HEK293 (cell line): ENCODE measurements around the gene LLGL1.

Experiments used
- OSR2 ChIP-seq: fragments of 450-650 bp; formaldehyde crosslinking; IDR thresholded peaks from 2 replicates; pipeline ENCODE4 v1.5.1; 2016; ENCODE audit warnings: missing biosample characterization, missing genetic modification characterization
- YY1 ChIP-seq: fragments of 450-650 bp; formaldehyde crosslinking; IDR thresholded peaks from 2 replicates; pipeline ENCODE4 v1.5.1; 2018; ENCODE audit warnings: missing biosample characterization, missing genetic modification characterization
- ZNF37A ChIP-seq: fragments of 450-650 bp; IDR thresholded peaks from 2 replicates; pipeline ENCODE4 v1.5.1; 2018; ENCODE audit warnings: missing biosample characterization, missing genetic modification characterization
- ZNF530 ChIP-seq: fragments of 450-650 bp; formaldehyde crosslinking; IDR thresholded peaks from 2 replicates; pipeline ENCODE4 v1.5.1; 2016; ENCODE audit warnings: low read depth, missing biosample characterization, missing genetic modification characterization
- ZNF561 ChIP-seq: fragments of 450-650 bp; IDR thresholded peaks from 2 replicates; pipeline ENCODE4 v1.5.1; 2018; ENCODE audit warnings: missing biosample characterization, missing genetic modification characterization, borderline replicate concordance
- TF ChIP-seq, protein P1 (sequence below): fragments of 450-650 bp; formaldehyde crosslinking; IDR thresholded peaks from 2 replicates; pipeline ENCODE4 v1.5.1; 2016; ENCODE audit warnings: missing biosample characterization, missing genetic modification characterization
- TF ChIP-seq, protein P2 (sequence below): fragments of 450-650 bp; formaldehyde crosslinking; IDR thresholded peaks from 2 replicates; pipeline ENCODE4 v1.5.1; 2016; ENCODE audit warnings: missing biosample characterization, missing genetic modification characterization

DNA sequence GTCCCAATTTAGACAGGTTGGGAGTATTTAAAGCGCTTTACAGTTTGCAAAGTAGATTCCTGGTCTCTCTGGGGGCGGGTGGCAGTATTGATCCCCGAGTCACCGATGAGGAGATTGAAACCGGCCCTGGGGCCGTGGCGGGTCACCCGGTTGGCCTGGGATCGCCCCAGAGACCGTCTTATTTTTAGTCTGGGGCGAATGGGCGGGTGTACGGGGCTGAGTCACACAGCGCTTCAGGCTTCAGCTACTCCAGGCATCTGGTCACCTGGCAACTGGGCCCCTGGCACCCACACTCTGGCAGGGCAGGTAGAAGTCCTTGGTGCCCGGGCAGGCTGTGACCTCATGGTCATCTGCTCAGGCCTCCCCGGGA, 35.7 kb downstream of the LLGL1 start:
- TF ChIP-seq YY1 (no peak), ZNF37A (tag by site-specific recombination) (no peak), ZNF561 (tag by site-specific recombination) (no peak; the same call in 1 of the 2 replicates), OSR2 (tag by site-specific recombination) (no peak), ZNF530 (tag by site-specific recombination) (no peak)
- TF ChIP-seq, protein P1, sequence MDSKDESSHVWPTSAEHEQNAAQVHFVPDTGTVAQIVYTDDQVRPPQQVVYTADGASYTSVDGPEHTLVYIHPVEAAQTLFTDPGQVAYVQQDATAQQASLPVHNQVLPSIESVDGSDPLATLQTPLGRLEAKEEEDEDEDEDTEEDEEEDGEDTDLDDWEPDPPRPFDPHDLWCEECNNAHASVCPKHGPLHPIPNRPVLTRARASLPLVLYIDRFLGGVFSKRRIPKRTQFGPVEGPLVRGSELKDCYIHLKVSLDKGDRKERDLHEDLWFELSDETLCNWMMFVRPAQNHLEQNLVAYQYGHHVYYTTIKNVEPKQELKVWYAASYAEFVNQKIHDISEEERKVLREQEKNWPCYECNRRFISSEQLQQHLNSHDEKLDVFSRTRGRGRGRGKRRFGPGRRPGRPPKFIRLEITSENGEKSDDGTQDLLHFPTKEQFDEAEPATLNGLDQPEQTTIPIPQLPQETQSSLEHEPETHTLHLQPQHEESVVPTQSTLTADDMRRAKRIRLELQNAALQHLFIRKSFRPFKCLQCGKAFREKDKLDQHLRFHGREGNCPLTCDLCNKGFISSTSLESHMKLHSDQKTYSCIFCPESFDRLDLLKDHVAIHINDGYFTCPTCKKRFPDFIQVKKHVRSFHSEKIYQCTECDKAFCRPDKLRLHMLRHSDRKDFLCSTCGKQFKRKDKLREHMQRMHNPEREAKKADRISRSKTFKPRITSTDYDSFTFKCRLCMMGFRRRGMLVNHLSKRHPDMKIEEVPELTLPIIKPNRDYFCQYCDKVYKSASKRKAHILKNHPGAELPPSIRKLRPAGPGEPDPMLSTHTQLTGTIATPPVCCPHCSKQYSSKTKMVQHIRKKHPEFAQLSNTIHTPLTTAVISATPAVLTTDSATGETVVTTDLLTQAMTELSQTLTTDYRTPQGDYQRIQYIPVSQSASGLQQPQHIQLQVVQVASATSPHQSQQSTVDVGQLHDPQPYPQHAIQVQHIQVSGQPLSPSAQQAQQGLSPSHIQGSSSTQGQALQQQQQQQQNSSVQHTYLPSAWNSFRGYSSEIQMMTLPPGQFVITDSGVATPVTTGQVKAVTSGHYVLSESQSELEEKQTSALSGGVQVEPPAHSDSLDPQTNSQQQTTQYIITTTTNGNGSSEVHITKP, result no peak
- TF ChIP-seq, protein P2, sequence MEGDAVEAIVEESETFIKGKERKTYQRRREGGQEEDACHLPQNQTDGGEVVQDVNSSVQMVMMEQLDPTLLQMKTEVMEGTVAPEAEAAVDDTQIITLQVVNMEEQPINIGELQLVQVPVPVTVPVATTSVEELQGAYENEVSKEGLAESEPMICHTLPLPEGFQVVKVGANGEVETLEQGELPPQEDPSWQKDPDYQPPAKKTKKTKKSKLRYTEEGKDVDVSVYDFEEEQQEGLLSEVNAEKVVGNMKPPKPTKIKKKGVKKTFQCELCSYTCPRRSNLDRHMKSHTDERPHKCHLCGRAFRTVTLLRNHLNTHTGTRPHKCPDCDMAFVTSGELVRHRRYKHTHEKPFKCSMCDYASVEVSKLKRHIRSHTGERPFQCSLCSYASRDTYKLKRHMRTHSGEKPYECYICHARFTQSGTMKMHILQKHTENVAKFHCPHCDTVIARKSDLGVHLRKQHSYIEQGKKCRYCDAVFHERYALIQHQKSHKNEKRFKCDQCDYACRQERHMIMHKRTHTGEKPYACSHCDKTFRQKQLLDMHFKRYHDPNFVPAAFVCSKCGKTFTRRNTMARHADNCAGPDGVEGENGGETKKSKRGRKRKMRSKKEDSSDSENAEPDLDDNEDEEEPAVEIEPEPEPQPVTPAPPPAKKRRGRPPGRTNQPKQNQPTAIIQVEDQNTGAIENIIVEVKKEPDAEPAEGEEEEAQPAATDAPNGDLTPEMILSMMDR (tag by site-specific recombination), result no peak
